NCI-H226 (cell line): ENCODE results near the gene ADAMTS3.
"Not testable (repeated sequence)": the region's sequence is repeated elsewhere in the genome, so short reads cannot be mapped to it uniquely, and the experiment has no call there.

ENCODE experiments used
- DNase-seq: peaks from one replicate; pipeline ENCODE4 v3.0.0-alpha.2; 2015

The ADAMTS3 gene

DNA sequence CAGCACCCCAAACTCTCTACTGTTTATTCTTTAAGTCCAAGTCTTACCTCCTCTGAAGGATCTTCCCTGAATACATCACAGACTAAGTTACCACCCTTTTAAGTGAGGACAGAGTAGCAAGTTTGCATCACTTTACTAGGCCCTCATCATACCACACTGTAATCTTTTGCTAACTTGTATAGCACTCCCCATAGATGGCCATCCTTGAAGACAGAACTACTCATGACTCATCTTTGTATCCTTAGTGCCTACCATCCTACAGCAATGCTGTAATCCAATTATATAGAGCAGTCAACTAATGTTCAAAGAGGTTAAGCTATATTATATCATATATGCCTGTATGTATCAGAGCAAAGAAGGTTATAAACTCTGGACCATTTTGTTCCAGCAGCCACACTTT lies 101.4 kb downstream of the ADAMTS3 start:
- DNase-seq: peak; percentile 27

- DNase-seq: no peak
These were observed 105.3 kb downstream of the ADAMTS3 start for GRCh38 chr4:72463724-72464123.

DNA sequence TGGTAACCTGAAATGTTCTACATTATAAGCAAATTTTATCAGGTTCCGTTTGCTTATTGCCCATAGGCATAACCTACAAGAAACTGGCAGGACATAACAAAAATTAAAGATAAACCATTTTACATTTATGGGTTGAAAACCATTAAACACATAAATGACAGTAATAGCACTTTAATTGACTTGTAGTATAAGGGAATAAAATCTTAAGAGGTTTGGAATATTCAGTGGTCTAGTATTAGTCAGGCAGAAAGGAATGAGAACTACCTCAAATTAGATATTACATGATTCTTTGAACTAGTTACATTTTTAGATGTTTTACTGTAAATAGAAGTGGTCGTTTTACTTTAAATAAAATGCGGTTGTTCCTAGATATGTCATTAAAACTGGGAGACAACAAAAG lies 111.9 kb downstream of the ADAMTS3 start:
- DNase-seq: no peak

- no peak for DNase-seq
These were observed 117.7 kb downstream of the ADAMTS3 start for GRCh38 chr4:72451349-72451748.

DNA sequence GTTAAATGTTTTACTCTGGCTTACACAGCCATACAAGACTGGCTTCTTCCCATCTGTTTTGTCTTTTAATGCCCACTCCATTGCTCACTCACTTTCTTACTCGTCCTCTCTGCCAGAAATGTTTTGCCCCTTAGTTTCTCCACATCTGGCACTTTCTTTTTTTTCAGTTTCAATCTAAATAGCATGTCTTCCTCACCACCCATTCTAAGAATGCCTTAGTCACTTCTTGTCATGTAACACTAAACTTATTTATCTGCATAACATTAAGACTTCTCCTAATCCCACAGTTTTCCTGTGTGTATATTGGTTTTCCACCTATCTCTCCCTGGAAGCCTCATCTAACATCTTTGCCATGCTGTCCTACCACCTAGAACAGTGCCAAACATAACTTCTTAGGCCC lies 119.3 kb downstream of the ADAMTS3 start:
- DNase-seq: no peak

DNA sequence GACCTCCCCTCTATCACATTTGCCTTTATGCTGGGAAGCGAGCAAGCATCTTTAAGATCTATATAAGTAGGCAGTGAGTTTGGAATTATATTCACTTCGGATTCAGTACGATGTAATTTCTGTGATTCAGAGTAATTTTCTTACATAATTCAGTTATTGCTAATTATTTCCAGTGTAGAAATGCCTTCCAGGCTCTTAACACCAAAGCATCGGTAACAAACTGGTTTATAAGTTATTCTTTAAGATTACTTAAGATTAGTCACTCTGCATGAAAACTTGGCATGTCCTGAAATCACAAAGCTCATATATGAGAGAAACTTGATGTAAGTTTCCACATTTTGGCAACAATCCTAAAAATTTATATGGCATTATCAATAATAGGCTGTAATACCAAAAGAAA lies 120.8 kb downstream of the ADAMTS3 start:
- DNase-seq: no peak

GRCh38 chr4:72446353-72447055 lies 122.5 kb downstream of the ADAMTS3 start:
- peak; percentile 14 for DNase-seq

- DNase-seq: no peak
These were observed 124.9 kb downstream of the ADAMTS3 start for GRCh38 chr4:72444092-72444491.

GRCh38 chr4:72442715-72443114 lies 126.3 kb downstream of the ADAMTS3 start:
- DNase-seq: peak; percentile 15

GRCh38 chr4:72442147-72442546 lies 126.9 kb downstream of the ADAMTS3 start:
- DNase-seq: no peak

GRCh38 chr4:72440386-72440785 lies 128.6 kb downstream of the ADAMTS3 start:
- no peak for DNase-seq

DNA sequence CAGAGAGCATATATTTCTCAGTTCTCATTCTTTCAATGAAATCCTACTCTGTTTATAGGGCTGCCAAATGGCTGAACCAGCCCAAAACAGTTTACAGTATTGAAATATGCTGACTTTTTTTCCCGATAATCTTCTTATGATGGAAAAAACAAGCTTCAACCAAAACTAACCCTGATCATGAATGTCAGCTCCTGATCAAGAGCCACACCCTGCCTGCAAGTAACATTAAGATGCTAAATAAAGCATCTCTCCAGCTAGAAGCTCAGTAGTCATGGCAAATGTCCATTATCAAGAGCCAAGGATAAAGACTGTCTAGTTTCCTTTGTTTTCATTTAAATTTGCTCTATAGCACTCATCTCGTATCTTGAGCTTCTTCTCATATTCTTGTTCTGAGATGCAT lies 136.0 kb downstream of the ADAMTS3 start:
- DNase-seq: no peak

GRCh38 chr4:72432282-72432681 lies 136.7 kb downstream of the ADAMTS3 start:
- no peak for DNase-seq

DNA sequence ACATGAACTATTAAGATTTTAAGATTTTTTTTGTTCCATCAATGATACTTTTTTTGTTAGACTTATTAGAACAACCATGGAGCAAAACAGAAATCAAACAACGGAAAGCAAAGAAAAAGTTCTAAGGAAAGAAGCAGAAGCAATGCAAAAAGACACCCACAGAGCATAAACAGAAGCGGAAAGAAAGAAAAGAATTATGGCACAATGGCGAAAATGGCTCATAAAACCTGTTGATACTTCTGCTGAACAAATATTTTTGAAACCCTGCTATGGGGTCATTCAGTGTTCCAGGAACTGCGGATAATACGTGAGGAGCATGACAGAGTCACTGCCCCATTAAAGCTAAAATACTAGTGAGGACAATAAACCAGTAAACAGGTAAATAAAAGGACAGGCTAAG lies 138.0 kb downstream of the ADAMTS3 start:
- DNase-seq: no peak

DNA sequence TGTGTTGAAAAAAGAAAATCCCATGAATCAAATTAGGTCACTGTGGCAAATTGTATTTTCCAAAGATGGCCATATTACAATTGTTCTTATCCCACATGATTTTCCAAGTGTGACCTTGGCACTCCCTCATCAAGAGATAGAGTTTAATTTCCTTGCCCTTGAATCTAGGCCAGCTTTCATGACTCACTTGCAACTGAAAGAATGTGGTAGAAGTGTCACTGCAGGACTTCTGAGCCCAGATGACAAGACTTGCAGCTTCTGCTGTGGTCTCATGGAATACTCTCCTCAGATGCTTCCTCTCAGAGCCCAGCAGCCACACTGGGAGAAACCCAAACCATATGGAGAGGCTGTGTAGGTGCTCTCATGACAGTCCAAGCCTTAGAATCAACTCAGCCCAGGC lies 139.0 kb downstream of the ADAMTS3 start:
- DNase-seq: no peak

GRCh38 chr4:72429397-72429889 lies 139.6 kb downstream of the ADAMTS3 start:
- no peak for DNase-seq

DNA sequence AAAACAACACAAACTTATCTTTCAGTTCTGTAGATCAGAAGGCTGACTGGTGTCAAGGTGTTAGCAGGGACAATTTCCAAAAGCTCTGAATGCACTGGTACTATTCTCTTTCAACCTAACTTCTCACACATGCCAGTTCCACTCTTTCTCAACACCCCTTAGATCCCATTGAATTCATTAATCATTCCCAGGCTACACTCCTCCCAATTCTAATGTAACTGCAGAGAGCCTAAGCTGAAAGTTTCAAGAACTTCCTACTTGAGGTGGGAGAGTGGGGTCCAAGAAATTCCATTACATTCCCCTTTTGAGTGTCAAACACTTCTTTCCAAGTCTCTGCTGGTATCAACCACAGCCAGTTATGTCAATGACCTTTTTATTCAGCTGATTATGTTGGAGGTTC lies 142.0 kb downstream of the ADAMTS3 start:
- DNase-seq: no peak

DNA sequence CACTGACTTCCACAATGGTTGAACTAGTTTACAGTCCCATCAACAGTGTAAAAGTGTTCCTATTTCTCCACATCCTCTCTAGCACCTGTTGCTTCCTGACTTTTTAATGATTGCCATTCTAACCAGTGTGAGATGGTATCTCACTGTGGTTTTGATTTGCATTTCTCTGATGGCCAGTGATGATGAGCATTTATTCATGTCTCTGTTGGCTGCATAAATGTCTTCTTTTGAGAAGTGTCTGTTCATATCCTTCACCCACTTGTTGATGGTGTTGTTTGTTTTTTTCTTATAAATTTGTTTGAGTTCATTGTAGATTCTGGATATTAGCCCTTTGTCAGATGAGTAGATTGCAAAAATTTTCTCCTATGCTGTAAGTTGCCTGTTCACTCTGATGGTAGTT lies 143.1 kb downstream of the ADAMTS3 start:
- DNase-seq: not testable (repeated sequence)

GRCh38 chr4:72424006-72424405 lies 145.0 kb downstream of the ADAMTS3 start:
- DNase-seq: no peak

- DNase-seq: no peak
These were observed 146.6 kb downstream of the ADAMTS3 start for GRCh38 chr4:72422416-72422815.

DNA sequence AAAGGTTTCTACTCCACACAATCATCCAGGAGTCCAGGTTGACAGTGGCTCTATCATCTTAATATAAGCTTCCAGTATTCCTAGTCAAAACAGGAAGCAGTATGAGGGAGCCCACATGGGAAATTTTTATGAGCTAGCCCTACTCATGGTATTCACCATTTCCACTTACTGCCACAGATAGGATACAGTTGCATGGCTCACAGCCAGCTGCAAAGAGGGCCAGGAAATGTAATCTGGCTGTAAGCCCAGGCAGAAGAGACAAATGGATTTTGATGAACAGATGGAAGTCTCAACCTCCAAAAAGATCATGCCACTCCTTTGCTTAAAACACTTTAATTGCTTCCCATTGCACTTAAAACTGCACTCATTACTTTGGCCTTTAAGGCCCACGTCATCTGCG lies 150.6 kb downstream of the ADAMTS3 start:
- DNase-seq: peak; percentile 77

GRCh38 chr4:72410158-72410557 lies 158.9 kb downstream of the ADAMTS3 start:
- DNase-seq: no peak

DNA sequence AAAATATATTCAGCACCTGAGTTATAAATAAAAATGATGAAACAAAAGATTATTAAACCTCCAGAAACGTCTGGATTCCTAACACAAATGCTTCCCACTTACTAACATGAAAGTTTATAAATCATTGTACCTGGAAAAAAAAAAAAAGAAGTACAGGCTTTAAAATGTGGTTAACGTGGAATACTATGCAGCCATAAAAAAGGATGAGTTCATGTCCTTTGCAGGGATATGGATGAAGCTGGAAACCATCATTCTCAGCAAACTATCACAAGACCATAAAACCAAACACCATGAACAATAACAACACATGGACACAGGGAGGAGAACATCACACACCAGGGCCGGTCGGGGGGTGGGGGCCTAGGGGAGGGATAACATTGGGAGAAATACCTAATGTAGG lies 160.5 kb downstream of the ADAMTS3 start:
- DNase-seq: no peak

DNA sequence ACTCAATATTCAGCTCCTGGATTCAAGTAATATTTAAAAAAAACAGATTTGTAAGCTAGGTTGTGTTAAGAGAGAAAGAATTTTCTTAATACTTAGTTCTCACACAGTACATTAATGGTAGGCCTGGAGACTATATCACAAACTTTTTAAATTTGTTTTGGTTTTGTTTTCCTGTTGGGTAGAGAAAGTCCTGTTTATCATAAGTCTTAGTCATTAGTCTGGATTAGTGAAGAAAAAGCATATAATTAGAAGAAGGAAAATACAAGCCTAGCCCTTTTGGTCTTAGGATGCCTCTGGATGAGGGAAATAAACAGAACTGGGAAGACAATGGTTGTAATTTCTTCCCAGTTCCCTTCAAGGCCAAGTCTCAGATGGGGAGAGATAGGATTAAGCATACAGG lies 163.6 kb downstream of the ADAMTS3 start:
- no peak for DNase-seq

- DNase-seq: peak; percentile 59
These were observed 171.7 kb downstream of the ADAMTS3 start for GRCh38 chr4:72397314-72397713.
